Central memory CD4-positive, alpha-beta T cell (primary cell): ENCODE results near the gene LGALS7.

ENCODE experiments used
- DNase-seq: peaks from one replicate; pipeline ENCODE4 v3.0.0; 2022

LGALS7 gene

GRCh38 chr19:38725469-38726283 lies 47.6 kb downstream of the LGALS7 start:
- no peak for DNase-seq

- DNase-seq, result no peak
These were observed 49.1 kb downstream of the LGALS7 start for GRCh38 chr19:38723990-38724854.

- DNase-seq, result no peak
These were observed 49.7 kb downstream of the LGALS7 start for GRCh38 chr19:38723606-38723965.

GRCh38 chr19:38722947-38723605 lies 50.2 kb downstream of the LGALS7 start:
- DNase-seq, result no peak

- DNase-seq, result no peak
These were observed 51.1 kb downstream of the LGALS7 start for GRCh38 chr19:38721979-38722773.

- no peak for DNase-seq
These were observed 51.8 kb downstream of the LGALS7 start for GRCh38 chr19:38721496-38721895.
